Activated CD4-positive, alpha-beta memory T cell treated with anti-CD3 and anti-CD28 coated beads for 36 hours (primary cell): Measurements from ENCODE around the gene SLC33A1. TPM values are rescaled to one million over a fixed set of nuclear protein-coding genes. Genes with fewer than 3 reads are reported as not detected.
"Not testable (repeated sequence)": the region's sequence is repeated elsewhere in the genome, so short reads cannot be mapped to it uniquely, and the experiment has no call there.

Experiments
- CTCF ChIA-PET: fragments of 350-600 bp; sonication (Branson Sonifier 250); formaldehyde crosslinking; loops from one replicate; lab custom pipeline; 2021; ENCODE audit warnings: antibody characterized with exemption, inconsistent platforms; lab: Charles Lee
- POLR2A ChIA-PET: fragments of 350-600 bp; sonication (Branson Sonifier 250); formaldehyde crosslinking; loops from one replicate; lab custom pipeline; 2021; ENCODE audit warnings: antibody characterized with exemption; lab: Charles Lee
- DNase-seq: peaks from one replicate; pipeline ENCODE4 v3.0.0-alpha.2; 2020
- H3K27ac Mint-ChIP-seq: one replicate; pipeline ENCODE4 v1.8.0; 2021; ENCODE audit warnings: mixed read lengths
- H3K27me3 Mint-ChIP-seq: one replicate; pipeline ENCODE4 v1.8.0; 2021; ENCODE audit warnings: mixed read lengths
- H3K36me3 Mint-ChIP-seq: one replicate; pipeline ENCODE4 v1.8.0; 2021; ENCODE audit warnings: mixed read lengths
- H3K4me1 Mint-ChIP-seq: one replicate; pipeline ENCODE4 v1.8.0; 2021; ENCODE audit warnings: low read depth, mixed read lengths
- H3K4me3 Mint-ChIP-seq: one replicate; pipeline ENCODE4 v1.8.0; 2021; ENCODE audit warnings: mild to moderate bottlenecking, mixed read lengths
- H3K9me3 Mint-ChIP-seq: one replicate; pipeline ENCODE4 v1.8.0; 2021; ENCODE audit warnings: mixed read lengths
- intact Hi-C: fragments of 100-400 bp; cut with micrococcal nuclease; formaldehyde crosslinking; loops from one replicate; pipeline ENCODE4 v1.15.1; 2023
- total RNA-seq, 2 experiments: library from RNA; stranded (reverse); gene quantifications; one replicate each; pipeline ENCODE4 v1.2.3, GENCODE V29; 2021

SLC33A1 gene
- total RNA-seq, 2 experiments from 2014 or later, result 20.5 to 23.6 TPM

DNA sequence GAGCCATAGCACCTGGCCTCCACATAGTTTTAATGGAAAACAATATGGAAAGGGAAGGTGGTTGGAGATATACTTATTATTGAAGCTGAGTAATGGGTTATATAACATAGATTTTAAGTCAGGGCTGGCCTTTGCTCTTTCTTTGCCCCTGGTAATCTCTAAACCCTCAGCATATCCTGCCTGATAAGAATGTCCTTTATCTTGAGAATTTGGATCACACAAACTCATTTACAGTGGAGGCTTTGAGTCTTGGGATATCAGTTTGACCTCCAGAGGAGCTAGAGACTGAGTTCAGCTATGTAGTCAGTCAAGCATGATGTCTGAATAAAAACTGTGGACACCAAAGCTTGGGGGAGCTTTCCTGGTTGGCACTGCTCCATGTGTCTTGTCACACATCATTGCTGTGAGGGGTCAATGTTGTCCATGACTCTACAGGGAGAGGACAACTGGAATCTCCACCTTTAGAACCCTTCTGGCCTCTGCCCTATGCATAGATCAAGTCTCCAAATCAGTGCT lies 39.1 kb downstream of the SLC33A1 start:
- DNase-seq, result no peak
- intact Hi-C loops, result no loop called here
- H3K27ac Mint-ChIP-seq, result no peak overlapping the region
- peaks cover 2% of the 10 kb centered on the region for H3K36me3 Mint-ChIP-seq
- ChIA-PET POLR2A (no interaction called here), CTCF (interaction anchor here (2.3 kb wide), 2 partner anchors 9 to 24 kb away, joined by 5 to 9 read pairs; partner anchors contain the start of gene C3orf33)
- peaks cover 3% of the 10 kb centered on the region for H3K27me3 Mint-ChIP-seq
- H3K4me3 Mint-ChIP-seq, result no peak overlapping the region
- H3K4me1 Mint-ChIP-seq, result no peaks in the 10 kb centered on the region
- no peaks in the 10 kb centered on the region for H3K9me3 Mint-ChIP-seq

DNA sequence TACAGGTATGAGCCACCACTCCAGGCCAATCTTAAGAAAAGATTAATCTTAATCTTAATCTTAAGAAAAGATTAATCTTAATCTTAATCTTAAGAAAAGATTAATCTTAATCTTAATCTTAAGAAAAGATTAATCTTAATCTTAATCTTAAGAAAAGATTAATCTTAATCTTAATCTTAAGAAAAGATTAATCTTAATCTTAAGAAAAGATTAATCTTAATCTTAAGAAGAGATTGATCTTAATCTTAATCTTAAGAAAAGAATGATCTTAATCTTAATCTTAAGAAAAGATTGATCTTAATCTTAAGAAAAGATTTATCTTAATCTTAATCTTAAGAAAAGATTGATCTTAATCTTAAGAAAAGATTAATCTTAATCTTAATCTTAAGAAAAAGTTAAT lies 41.0 kb downstream of the SLC33A1 start:
- H3K27ac Mint-ChIP-seq, H3K27me3 Mint-ChIP-seq, H3K9me3 Mint-ChIP-seq, H3K4me1 Mint-ChIP-seq, intact Hi-C loops, DNase-seq, POLR2A ChIA-PET, H3K4me3 Mint-ChIP-seq, H3K36me3 Mint-ChIP-seq, CTCF ChIA-PET: not testable (repeated sequence)

DNA sequence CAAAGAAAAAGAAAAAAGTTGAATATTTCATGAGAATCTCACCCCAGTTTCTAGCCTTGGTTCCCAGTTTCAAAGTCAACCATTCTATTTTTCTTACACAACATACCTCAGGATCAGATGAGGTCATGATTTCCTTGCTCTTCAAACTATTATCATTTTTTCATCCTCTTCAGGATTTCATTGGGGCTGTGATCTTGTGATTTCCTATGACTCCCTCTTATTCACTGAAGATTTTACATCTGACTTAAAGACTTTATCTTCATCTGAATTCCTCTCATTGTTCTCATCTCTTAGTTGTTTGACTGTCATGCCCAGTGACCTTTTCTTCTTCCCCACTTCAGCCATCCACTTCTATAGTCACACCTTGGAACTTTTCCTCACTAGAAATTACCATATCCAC lies 45.0 kb downstream of the SLC33A1 start:
- intact Hi-C loops, result loop anchor here (5.0 kb wide), 1 partner anchor 67 kb away; no protein-coding TSS in a partner anchor
- no peak for DNase-seq
- Mint-ChIP-seq H3K27ac (no peak overlapping the region), H3K27me3 (peaks cover 7% of the 10 kb centered on the region), H3K4me3 (no peak overlapping the region), H3K4me1 (peaks cover 5% of the 10 kb centered on the region), H3K9me3 (no peaks in the 10 kb centered on the region), H3K36me3 (no peaks in the 10 kb centered on the region)
- POLR2A ChIA-PET, result no interaction called here
- CTCF ChIA-PET, result no interaction called here

DNA sequence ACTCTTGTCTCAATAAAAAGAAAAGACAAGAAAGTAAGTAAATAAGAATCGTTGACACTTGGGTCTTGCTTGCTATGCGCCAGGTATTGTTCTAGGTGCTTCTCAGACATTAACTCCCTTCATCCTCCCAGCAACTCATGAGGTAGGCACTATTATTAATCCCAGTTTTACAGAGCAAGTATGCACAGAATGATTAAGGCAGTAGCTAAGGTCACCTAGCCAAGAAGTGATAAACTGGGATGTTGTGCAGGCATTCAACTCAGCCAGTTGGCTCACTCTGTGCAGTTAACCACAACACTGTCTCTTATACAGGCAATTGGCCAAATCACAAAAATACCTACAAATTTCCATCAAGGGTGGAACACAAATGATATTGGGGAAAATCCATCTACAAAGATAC lies 46.4 kb downstream of the SLC33A1 start:
- Mint-ChIP-seq H3K9me3 (no peaks in the 10 kb centered on the region), H3K27ac (no peak overlapping the region), H3K4me3 (no peak overlapping the region), H3K4me1 (peaks cover 5% of the 10 kb centered on the region), H3K27me3 (peaks cover 7% of the 10 kb centered on the region), H3K36me3 (peaks cover 2% of the 10 kb centered on the region)
- ChIA-PET POLR2A (no interaction called here), CTCF (no interaction called here)
- DNase-seq, result no peak
- intact Hi-C loops, result loop anchor here (5.0 kb wide), 1 partner anchor 66 kb away; no protein-coding TSS in a partner anchor

DNA sequence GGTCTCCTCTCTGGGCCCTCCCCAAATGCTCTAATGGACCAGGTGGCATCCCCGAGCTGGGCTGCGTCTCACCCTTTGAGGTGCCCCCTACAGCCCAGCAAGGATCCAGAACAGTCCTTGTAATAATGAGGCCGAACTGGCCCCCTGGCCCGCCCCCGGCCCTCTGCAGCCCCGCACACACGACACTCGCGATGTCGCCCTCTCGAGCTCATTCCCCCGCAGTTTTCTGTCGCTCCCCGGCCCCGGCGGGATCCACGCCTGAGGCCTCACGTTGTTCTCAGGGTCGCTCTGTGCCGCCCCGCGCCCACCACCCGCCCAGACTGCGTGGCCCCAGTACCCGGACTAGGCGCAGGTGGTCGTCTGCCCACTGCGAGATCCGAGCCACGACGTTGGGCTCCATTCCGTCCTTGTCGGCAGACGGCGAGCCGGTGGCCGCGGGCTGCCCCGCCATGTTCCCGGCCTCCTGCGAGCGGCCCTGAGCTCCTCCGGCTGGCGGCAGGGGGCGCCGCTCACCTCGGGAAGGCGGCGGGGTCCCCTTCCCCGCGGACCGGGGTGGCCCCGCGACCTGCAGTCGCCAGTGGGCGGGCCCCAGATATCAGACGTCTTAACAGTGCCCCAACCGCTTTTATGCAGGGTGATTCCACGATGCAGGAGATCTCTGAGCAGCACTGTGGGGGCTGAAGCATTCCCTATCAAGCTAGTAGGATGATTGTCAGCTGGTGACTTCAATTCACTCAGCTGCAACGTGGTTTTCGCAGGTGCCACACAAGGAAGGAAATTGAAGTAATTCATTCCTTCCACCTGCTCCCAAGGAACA lies 48.2 kb downstream of the SLC33A1 start, which contains the start of gene C3orf33:
Gene C3orf33 (minus strand): TSS at position 477 of the 817 bp plus-strand sequence. CDS start 26 bp downstream, at position 451.
- H3K9me3 Mint-ChIP-seq, result no peaks in the 10 kb centered on the region
- H3K27me3 Mint-ChIP-seq, result peaks cover 7% of the 10 kb centered on the region
- H3K4me3 Mint-ChIP-seq, result peak within 1 kb of the TSS; percentile 84
- peak within 1 kb of the TSS; percentile 53 for H3K27ac Mint-ChIP-seq
- CTCF ChIA-PET, result interaction anchor here (0.6 to 2.9 kb wide), 70 partner anchors 8 to 1498 kb away, joined by 3 to 88 read pairs (median 4); partner anchors contain the start of genes GMPS and SLC33A1
- H3K36me3 Mint-ChIP-seq, result peaks cover 7% of the 10 kb centered on the region
- H3K4me1 Mint-ChIP-seq, result peaks cover 9% of the 10 kb centered on the region
- POLR2A ChIA-PET, result interaction anchor here (0.6 to 2.1 kb wide), 5 partner anchors 45 to 117 kb away, joined by 3 to 22 read pairs (median 3); partner anchors contain the start of genes GMPS and SLC33A1
- intact Hi-C loops, result loop anchor here (1.0 to 5.0 kb wide), 3 partner anchors 48 to 64 kb away; partner anchors contain the start of genes GMPS and SLC33A1
- DNase-seq, result peak; percentile 83

DNA sequence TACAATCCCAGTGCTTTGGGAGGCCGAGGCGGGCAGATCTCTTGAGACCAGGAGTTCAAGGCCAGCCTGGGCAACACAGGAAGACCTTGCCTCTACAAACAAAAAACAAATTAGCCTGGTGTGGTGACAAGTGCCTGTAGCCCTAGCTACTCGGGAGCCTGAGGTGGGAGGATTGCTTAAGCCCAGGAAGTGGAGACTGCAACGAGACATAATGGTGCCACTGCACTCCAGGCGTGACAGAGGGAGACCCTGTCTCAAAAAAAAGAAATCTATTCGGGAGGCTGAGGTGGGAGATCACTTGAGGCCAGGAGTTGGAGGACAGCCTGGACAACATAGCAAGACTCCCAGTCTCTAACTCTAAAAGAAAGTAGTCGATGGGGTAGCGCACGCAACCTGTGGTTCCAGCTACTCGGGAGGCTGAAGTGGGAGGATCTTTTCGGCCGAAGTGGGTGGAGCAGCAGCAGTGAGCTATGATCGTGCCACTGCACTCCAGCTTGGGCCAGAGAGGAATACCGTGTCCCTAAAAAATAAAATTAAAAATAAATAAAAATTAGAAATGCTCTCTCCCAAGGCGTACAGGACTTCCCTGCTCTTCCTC lies 48.9 kb downstream of the SLC33A1 start:
- Mint-ChIP-seq H3K4me1 (peaks cover 9% of the 10 kb centered on the region), H3K27me3 (peaks cover 4% of the 10 kb centered on the region), H3K4me3 (peak overlapping the region; percentile 84), H3K27ac (peak overlapping the region; percentile 53), H3K36me3 (peaks cover 7% of the 10 kb centered on the region), H3K9me3 (no peaks in the 10 kb centered on the region)
- POLR2A ChIA-PET, result interaction anchor here (0.6 to 2.1 kb wide), 5 partner anchors 46 to 118 kb away, joined by 3 to 22 read pairs (median 3); partner anchors contain the start of genes GMPS and SLC33A1
- DNase-seq, result peak; percentile 46
- CTCF ChIA-PET, result interaction anchor here (0.6 to 2.9 kb wide), 59 partner anchors 7 to 1497 kb away, joined by 3 to 88 read pairs (median 5); partner anchors contain the start of genes GMPS and SLC33A1
- intact Hi-C loops, result loop anchor here (5.0 kb wide), 1 partner anchor 63 kb away; no protein-coding TSS in a partner anchor

DNA sequence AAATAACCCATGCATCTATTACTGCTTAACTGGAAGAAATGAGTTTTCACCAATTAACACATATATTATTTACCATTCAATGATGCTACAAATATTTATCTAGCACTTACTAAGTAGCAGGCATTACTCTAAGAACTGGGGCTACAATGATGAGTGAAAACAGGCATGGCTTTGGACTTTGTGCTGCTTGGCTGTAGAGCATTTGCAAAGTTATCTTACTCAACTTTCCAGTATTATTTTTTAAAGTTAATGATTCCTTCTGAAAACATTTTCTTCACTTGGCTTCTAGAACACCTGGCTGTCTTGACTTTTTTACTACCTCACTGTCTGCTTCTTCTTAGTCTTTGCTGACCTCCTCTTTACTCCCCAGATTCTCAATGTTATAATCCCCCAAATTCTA lies 49.9 kb downstream of the SLC33A1 start:
- POLR2A ChIA-PET, result no interaction called here
- Mint-ChIP-seq H3K27me3 (peaks cover 3% of the 10 kb centered on the region), H3K4me3 (no peak overlapping the region), H3K4me1 (peaks cover 9% of the 10 kb centered on the region), H3K27ac (no peak overlapping the region), H3K36me3 (peaks cover 10% of the 10 kb centered on the region), H3K9me3 (no peaks in the 10 kb centered on the region)
- no peak for DNase-seq
- CTCF ChIA-PET, result no interaction called here
- intact Hi-C loops, result no loop called here

DNA sequence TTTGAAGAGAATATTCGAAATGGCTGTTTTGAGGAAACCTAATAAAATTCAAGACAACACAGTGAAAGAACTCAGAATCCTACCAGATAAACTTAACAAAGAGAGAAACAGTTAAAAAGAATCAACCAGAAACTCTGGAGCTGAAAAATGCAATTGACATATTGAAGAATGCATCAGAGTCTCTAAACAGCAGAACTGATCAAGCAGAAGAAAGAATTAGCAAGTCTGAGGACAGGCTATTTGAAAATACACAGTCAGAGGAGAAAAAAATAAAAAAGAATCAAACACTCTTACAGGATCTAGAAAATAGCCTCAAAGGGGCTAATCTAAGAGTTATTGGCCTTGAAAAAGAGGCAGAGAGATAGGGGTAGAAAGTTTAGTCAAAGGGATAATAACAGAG lies 61.7 kb downstream of the SLC33A1 start:
- Mint-ChIP-seq H3K36me3 (peaks cover 31% of the 10 kb centered on the region), H3K27ac (no peak overlapping the region), H3K27me3 (no peaks in the 10 kb centered on the region), H3K4me3 (no peak overlapping the region), H3K4me1 (no peaks in the 10 kb centered on the region), H3K9me3 (peaks cover 10% of the 10 kb centered on the region)
- intact Hi-C loops, result no loop called here
- no peak for DNase-seq
- POLR2A ChIA-PET, result no interaction called here
- CTCF ChIA-PET, result no interaction called here

DNA sequence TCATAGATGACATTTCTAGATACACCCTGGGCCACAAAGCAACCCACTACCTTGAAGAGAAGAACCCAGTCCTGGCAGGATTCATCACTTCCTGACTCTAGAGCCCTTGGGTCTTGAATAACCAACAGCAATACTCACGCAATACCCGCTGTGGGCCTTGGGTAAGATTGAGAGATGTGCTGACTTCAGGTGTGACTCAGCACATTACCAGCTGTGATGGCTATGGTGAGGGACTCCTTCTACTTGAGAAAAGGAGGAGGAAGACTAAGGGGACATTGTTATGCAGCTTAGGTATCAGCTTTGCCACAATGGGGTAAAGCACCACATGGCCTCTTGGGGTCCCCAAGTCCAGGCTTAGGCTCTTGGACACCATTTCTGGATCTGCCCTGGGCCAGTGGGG lies 63.0 kb downstream of the SLC33A1 start:
- Mint-ChIP-seq H3K4me1 (no peaks in the 10 kb centered on the region), H3K4me3 (no peak overlapping the region), H3K27me3 (no peaks in the 10 kb centered on the region), H3K36me3 (peaks cover 25% of the 10 kb centered on the region), H3K9me3 (peaks cover 10% of the 10 kb centered on the region), H3K27ac (no peak overlapping the region)
- CTCF ChIA-PET, result interaction anchor here (2.0 kb wide), 1 partner anchor 24 kb away, joined by 5 read pairs; no protein-coding TSS in a partner anchor
- peak; percentile 18 for DNase-seq
- intact Hi-C loops, result no loop called here
- POLR2A ChIA-PET, result no interaction called here

DNA sequence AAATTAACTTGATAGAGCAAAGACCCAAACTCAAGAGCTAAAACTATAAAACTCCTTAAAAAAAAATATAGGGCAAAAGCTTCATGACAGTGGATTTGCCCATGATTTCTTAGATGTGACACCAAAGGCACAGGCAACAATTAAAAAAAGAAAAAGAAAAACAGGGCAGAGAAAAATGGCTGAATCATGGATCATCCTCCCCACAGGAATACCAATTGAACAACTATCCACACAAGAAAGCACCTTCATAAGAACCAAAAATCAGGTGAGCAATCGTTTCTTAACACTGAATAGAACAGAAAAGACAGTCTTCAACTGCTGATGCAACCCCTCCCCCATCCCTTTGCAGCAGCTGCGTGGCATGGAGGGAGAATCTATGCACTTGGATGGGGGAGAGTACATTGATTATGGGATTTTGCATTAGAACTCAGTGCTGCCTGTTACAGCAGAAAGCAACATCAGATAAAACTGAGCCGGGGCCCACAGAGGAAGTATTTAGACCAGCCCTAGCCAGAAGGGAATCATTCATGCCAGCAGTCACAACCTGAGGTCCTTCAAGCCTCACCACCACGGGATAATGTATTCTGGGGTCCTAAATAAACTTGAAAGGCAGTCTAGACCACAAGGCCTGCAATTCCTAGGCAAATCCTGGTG lies 63.8 kb downstream of the SLC33A1 start:
- Mint-ChIP-seq H3K4me3 (no peak overlapping the region), H3K27ac (no peak overlapping the region), H3K9me3 (peaks cover 10% of the 10 kb centered on the region), H3K4me1 (peaks cover 5% of the 10 kb centered on the region), H3K27me3 (no peaks in the 10 kb centered on the region), H3K36me3 (peaks cover 23% of the 10 kb centered on the region)
- intact Hi-C loops, result no loop called here
- ChIA-PET POLR2A (no interaction called here), CTCF (interaction anchor here (2.0 kb wide), 1 partner anchor 25 kb away, joined by 5 read pairs; no protein-coding TSS in a partner anchor)
- DNase-seq, result no peak

DNA sequence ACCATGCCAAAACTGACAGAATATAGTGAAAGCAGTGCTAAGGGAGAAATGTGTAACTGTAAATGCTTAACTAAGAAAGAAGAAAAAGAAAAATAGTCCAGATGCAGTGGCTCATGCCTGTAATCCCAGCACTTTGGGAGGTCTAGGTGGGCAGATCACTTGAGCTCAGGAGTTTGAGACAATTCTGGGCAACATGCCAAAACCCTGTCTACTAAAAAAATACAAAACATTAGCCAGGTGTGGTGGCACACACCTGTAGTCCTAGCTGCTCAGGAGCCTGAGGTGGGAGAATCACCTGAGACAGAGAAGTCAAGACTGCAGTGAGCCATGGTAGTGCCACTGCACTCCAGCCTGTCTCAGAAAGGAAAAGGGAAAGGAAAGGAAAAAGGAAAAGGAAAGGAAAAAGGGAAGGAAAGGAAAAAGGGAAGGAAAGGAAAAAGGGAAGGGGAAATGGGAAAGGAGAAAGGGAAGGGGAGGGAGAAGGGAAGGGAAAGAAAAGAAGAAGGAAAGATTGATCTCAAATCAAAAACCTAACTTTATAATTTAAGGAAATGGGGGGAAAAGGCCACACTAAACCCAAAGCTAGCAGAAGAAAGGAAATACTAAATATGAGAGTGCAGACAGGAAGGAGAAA lies 68.4 kb downstream of the SLC33A1 start:
- no peaks in the 10 kb centered on the region for H3K27me3 Mint-ChIP-seq
- no peak overlapping the region for H3K4me3 Mint-ChIP-seq
- H3K27ac Mint-ChIP-seq, result no peak overlapping the region
- no peak for DNase-seq
- ChIA-PET POLR2A (no interaction called here), CTCF (interaction anchor here (1.7 kb wide), 1 partner anchor 21 kb away, joined by 5 read pairs; the partner anchor contains the start of gene C3orf33)
- H3K36me3 Mint-ChIP-seq, result peaks cover 14% of the 10 kb centered on the region
- peaks cover 10% of the 10 kb centered on the region for H3K9me3 Mint-ChIP-seq
- peaks cover 6% of the 10 kb centered on the region for H3K4me1 Mint-ChIP-seq
- intact Hi-C loops, result no loop called here
